Renal cortex interstitium (tissue), 11 donors: Measurements from ENCODE around the gene MARCHF3. TPM values are rescaled to one million over a fixed set of nuclear protein-coding genes. Genes with fewer than 3 reads are reported as not detected.
A peak's percentile ranks its signal among the peaks of the same experiment; 100 is the strongest.

Source experiments
- DNase-seq, 11 donors: peaks; one replicate each; pipeline ENCODE4 v3.0.0-alpha.2; 2013; ENCODE audit warnings: low read depth in 9 of 11, low spot score in 4 of 11; ENCODE audit errors: extremely low read depth in 1 of 11
- polyA plus RNA-seq, 3 donors: library from polyadenylated mRNA; unstranded; fragments of 120-200 nt; gene quantifications; one replicate each; pipeline ENCODE4 v1.2.1, GENCODE V29; 2013; ENCODE audit not compliant: insufficient read length in 3 of 3

MARCHF3 gene
- polyA plus RNA-seq, 3 donors = 6.3 to 7.9 (median 7.5) TPM

GRCh38 chr5:127001621-127002296 lies 28.6 kb downstream of the MARCHF3 start:
- DNase-seq = no peak

DNA sequence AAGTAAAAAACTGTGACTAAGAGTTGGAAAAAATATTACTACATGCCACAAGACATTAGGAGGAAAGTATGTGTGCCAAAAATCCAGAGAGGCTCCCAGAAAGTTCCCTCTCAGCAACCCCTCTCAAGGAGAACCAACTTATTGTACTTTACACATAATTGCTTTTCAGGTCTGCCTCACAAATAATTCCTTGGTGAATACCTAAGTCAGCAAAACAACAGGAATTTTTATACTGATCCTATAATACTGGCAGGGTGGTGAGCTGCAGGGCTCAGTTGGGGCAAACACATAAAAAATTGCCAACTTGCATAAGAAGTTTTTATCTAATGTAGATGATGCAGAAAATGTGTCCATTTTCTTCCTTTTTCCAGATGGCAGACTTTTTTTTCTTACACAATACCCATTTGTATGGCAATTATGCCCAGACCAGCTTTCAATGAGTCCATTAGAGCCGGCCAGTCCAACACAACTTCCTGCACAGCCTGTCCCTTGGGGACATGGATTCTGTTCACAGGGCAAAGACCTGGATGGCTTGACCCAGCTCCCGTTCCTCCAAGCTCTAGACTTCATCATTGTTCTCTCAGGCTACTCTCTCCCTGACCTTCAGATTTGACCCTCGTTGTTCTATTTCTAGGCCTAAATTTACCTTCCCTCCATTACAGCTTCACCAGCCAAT lies 31.3 kb downstream of the MARCHF3 start:
- no peak for DNase-seq

- DNase-seq = no peak
Observed at GRCh38 chr5:126998201-126998631, 32.1 kb downstream of the MARCHF3 start.

- no peak for DNase-seq
Observed at GRCh38 chr5:126995689-126996088, 34.7 kb downstream of the MARCHF3 start.

GRCh38 chr5:126995039-126995438 lies 35.3 kb downstream of the MARCHF3 start:
- DNase-seq = no peak

GRCh38 chr5:126994485-126994884 lies 35.9 kb downstream of the MARCHF3 start:
- DNase-seq = no peak

- no peak for DNase-seq
Observed at GRCh38 chr5:126988021-126988569, 42.3 kb downstream of the MARCHF3 start.

DNA sequence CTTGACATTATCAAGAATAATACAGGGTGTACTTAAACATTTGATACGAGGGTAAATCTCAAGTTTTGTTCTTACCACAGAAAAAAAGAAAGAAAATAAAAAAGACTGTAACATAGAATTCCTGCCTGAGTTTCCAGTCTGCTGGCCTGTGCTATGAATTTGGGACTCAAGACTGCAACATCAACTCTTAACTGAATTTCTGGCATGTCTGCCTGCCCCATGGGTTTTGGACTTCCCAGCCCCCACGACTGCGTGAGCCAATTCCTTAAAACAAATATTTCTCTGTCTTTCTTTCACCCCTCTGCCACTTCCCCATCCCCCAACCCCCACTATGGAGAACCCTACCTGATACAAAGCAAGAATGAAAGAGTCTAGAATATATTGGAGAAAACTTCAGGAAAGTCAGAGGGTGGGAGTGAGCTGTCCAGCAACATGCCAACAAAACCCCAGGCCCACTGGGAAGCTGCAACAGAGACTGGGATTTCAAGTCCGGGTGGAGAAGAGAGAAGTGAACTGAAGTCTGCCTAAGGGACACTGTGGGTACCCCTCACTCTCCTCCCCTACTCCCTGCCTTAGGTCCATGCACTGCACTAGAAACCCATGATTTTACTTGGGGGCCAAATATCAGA lies 43.0 kb downstream of the MARCHF3 start:
- DNase-seq = no peak

DNA sequence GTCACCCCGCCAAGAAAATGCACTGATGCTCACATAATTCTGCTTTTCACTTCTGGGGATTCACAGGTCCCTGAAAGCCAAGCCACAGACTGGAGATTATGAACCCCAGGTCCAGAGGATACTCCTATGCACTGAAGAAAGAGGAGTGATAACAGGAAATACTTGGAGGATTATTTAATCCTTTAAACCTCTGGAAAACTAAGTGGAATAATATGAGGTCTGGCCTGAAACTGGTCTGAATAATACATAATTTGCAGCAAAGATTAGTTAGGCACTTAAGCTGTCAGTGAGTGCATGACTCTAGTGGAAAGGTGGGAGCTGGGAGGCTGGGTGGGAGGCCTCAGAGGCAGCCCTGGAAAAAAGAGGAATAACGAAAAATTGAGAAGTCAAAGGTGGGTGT lies 45.7 kb downstream of the MARCHF3 start:
- no peak for DNase-seq

DNA sequence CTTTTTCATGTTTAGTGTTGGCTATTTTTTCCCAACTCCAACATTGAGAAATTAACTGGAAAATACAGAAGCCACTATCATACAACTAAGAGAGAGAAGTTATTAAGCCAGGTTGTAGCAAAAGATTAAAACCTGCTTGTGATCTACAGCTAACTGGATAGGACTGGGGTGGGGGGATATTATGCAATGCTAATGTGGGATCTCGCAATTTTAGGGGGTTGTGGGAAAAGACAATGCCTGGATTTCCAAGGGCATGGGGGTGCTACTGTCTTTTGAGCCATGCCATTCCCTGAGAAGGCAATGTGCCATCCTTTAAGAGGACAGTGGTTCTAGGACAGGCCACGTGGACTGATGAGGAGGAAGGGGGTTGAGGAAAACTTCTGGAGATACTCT lies 46.5 kb downstream of the MARCHF3 start:
- no peak for DNase-seq

- peak in 1 of 11 donors; percentile 20 for DNase-seq
Observed at GRCh38 chr5:126982926-126983873, 47.2 kb downstream of the MARCHF3 start.

DNA sequence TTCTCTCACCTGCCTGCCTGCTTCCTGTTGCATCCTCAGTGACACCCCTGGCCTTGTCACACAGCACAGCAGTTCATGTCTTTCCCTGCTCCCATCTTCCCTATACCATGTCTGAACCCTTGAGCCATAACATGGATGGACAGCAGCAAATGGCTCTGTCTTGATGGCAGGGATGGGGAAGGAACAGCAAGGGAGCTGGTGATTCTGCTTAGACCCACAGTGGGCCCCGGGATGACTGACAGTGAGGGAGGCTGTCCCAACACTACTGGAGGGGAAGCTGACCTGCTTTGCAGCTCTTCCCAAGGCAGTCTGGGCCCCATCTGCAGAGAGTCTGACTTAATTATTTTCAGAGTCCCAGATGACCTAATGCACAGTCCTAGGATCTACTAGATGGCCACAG lies 48.2 kb downstream of the MARCHF3 start:
- no peak for DNase-seq

- no peak for DNase-seq
Observed at GRCh38 chr5:126981701-126982100, 48.7 kb downstream of the MARCHF3 start.

GRCh38 chr5:126981222-126981621 lies 49.1 kb downstream of the MARCHF3 start:
- DNase-seq = no peak

DNA sequence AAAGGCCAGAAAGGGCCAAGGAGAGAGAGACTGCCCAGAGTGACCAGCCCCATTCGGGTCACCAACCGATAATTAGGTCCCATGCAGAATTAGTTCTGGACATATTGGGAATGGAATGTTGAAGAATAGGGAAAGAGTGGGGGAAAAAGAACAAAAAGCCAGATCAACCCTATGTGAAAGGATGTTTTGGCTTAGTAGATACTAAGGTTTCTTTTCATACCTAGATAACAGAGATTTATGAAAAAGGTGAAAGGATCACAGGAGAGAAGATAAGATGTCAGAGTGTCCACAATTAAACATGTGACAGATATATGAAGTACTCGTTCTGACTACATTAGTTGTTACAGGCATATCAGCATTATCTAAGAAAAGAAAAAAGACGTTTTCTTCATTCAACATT lies 52.1 kb downstream of the MARCHF3 start:
- no peak for DNase-seq

- DNase-seq = no peak
Observed at GRCh38 chr5:126976520-126977172, 53.7 kb downstream of the MARCHF3 start.

- no peak for DNase-seq
Observed at GRCh38 chr5:126975796-126976195, 54.6 kb downstream of the MARCHF3 start.

- DNase-seq = no peak
Observed at GRCh38 chr5:126973193-126973592, 57.2 kb downstream of the MARCHF3 start.
